Hepatocyte (in vitro differentiated cells): Measurements from ENCODE around the gene XRCC5. TPM values are rescaled to one million over a fixed set of nuclear protein-coding genes. Genes with fewer than 3 reads are reported as not detected.

ENCODE experiments used
- DNase-seq: peaks from one replicate; pipeline ENCODE4 v3.0.0-alpha.2; 2016; ENCODE audit warnings: low spot score
- H2AFZ ChIP-seq: fragments of 200-600 bp; sonication (generic); 2 replicates; pipeline ENCODE4 v1.6.0; 2016; ENCODE audit warnings: antibody characterized with exemption, mild to moderate bottlenecking
- H3K27ac ChIP-seq: fragments of 200-600 bp; sonication (generic); 2 replicates; pipeline ENCODE4 v1.5.1; 2016; ENCODE audit warnings: mild to moderate bottlenecking
- H3K27me3 ChIP-seq: fragments of 200-600 bp; sonication (generic); 2 replicates; pipeline ENCODE4 v1.6.1; 2016
- H3K36me3 ChIP-seq: fragments of 200-600 bp; sonication (generic); replicated peaks from 2 replicates; pipeline ENCODE4 v1.5.1; 2016; ENCODE audit warnings: low read depth; ENCODE audit not compliant: insufficient read depth
- H3K4me1 ChIP-seq: fragments of 200-600 bp; sonication (generic); 2 replicates; pipeline ENCODE4 v1.5.1; 2016; ENCODE audit warnings: mild to moderate bottlenecking, moderate library complexity; ENCODE audit not compliant: insufficient read depth
- H3K4me2 ChIP-seq: fragments of 200-600 bp; sonication (generic); 2 replicates; pipeline ENCODE4 v1.6.0; 2016
- H3K4me3 ChIP-seq: fragments of 200-600 bp; sonication (generic); 2 replicates; pipeline ENCODE4 v1.5.1; 2016; ENCODE audit warnings: mild to moderate bottlenecking
- H3K79me2 ChIP-seq: fragments of 200-600 bp; sonication (generic); 2 replicates; pipeline ENCODE4 v1.6.0; 2017; ENCODE audit warnings: mild to moderate bottlenecking
- H3K9me2 ChIP-seq: fragments of 200-600 bp; sonication (generic); replicated peaks from 2 replicates; pipeline ENCODE4 v1.6.0; 2017; ENCODE audit warnings: mild to moderate bottlenecking; ENCODE audit not compliant: insufficient read depth
- H3K9me3 ChIP-seq: fragments of 200-600 bp; sonication (generic); 2 replicates; pipeline ENCODE4 v1.5.1; 2016; ENCODE audit warnings: low read depth, mild to moderate bottlenecking
- H4K20me1 ChIP-seq: fragments of 200-600 bp; sonication (generic); 2 replicates; pipeline ENCODE4 v1.6.0; 2016; ENCODE audit warnings: mild to moderate bottlenecking; ENCODE audit not compliant: insufficient read depth, poor library complexity, severe bottlenecking
- EZH2 ChIP-seq: fragments of 200-600 bp; sonication (generic); IDR thresholded peaks from 2 replicates; pipeline ENCODE4 v1.6.1; 2016; ENCODE audit warnings: antibody characterized with exemption, mild to moderate bottlenecking, borderline replicate concordance
- EZH2phosphoT487 ChIP-seq: fragments of 200-600 bp; sonication (generic); IDR thresholded peaks from one replicate; pipeline ENCODE4 v1.6.1; 2018; ENCODE audit warnings: antibody characterized with exemption, mild to moderate bottlenecking, low read depth, moderate library complexity; ENCODE audit not compliant: unreplicated experiment, severe bottlenecking
- WGBS: methylation state at CpG from one replicate; pipeline ENCODE4 v1.1.6; 2016; ENCODE audit warnings: low lambda C conversion rate; ENCODE audit errors: missing lambda C conversion rate; 5-methylcytosine and 5-hydroxymethylcytosine counted together
- polyA plus RNA-seq: library from polyadenylated mRNA; unstranded; fragments of >200 nt; fragmentation: Nextera tagmentation; extraction: Ambion mirVana; gene quantifications from 2 replicates; pipeline ENCODE4 v1.2.1, GENCODE V29; 2016
- total RNA-seq: library from RNA; depleted of rRNA; stranded (reverse); fragments of >200 nt; gene quantifications from 2 replicates; pipeline ENCODE4 v1.2.3, GENCODE V29; 2014
- TF ChIP-seq, protein P1 (sequence below): fragments of 200-600 bp; sonication (generic); IDR thresholded peaks from 2 replicates; pipeline ENCODE4 v1.5.1; 2016; ENCODE audit warnings: antibody characterized with exemption, mild to moderate bottlenecking; ENCODE audit not compliant: poor library complexity

Gene XRCC5
- total and polyA plus RNA-seq, 2 experiments from 2014 or later = 181 to 208 TPM

DNA sequence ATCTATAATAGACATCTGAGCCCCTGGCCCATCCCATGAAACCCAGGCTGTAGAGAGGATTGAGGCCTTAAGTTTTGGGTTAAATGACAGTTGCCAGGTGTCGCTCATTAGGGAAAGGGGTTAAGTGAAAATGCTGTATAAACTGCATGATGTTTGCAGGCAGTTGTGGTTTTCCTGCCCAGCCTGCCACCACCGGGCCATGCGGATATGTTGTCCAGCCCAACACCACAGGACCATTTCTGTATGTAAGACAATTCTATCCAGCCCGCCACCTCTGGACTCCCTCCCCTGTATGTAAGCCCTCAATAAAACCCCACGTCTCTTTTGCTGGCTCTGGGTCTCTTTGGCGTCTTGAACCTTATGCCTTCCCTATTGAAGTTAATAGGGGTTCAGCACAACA is 110.7 kb downstream of the XRCC5 start:
- Histone ChIP-seq H2AFZ (no peak overlapping the region), H3K9me3 (no peaks in the 10 kb centered on the region), H3K4me2 (no peak overlapping the region), H3K4me3 (no peak overlapping the region), H3K27ac (no peak overlapping the region), H3K9me2 (no peaks in the 10 kb centered on the region), H3K36me3 (no peaks in the 10 kb centered on the region), H3K4me1 (peaks cover 14% of the 10 kb centered on the region), H4K20me1 (no peaks in the 10 kb centered on the region), H3K79me2 (no peaks in the 10 kb centered on the region), H3K27me3 (no peaks in the 10 kb centered on the region)
- TF ChIP-seq, protein P1, sequence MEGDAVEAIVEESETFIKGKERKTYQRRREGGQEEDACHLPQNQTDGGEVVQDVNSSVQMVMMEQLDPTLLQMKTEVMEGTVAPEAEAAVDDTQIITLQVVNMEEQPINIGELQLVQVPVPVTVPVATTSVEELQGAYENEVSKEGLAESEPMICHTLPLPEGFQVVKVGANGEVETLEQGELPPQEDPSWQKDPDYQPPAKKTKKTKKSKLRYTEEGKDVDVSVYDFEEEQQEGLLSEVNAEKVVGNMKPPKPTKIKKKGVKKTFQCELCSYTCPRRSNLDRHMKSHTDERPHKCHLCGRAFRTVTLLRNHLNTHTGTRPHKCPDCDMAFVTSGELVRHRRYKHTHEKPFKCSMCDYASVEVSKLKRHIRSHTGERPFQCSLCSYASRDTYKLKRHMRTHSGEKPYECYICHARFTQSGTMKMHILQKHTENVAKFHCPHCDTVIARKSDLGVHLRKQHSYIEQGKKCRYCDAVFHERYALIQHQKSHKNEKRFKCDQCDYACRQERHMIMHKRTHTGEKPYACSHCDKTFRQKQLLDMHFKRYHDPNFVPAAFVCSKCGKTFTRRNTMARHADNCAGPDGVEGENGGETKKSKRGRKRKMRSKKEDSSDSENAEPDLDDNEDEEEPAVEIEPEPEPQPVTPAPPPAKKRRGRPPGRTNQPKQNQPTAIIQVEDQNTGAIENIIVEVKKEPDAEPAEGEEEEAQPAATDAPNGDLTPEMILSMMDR = no peak
- no peak for TF ChIP-seq EZH2phosphoT487
- no peak for TF ChIP-seq EZH2
- WGBS = 93% methylated on average over 6 of the region's 6 CpGs
- DNase-seq = no peak

DNA sequence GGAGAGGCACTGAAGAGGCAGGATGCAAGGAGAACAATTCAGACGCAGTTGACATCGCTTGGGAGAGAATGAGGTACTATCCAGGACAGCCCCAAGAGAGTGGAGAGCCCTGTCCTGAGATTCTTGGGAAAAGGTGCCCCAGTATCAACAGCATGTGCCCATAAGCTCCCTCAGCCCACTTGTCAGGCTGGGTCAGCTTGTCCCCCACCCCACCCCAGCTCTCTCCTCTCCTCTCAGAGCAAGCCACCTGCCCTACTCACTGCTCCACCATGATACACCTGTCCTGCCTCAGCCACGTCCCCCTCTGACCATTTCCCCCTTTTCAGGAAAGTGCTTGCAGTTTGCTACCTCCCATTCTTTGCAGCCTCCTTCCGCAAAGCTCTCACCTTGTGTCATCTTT is 111.8 kb downstream of the XRCC5 start:
- Histone ChIP-seq H3K79me2 (no peaks in the 10 kb centered on the region), H3K9me3 (no peaks in the 10 kb centered on the region), H3K27me3 (no peaks in the 10 kb centered on the region), H4K20me1 (no peaks in the 10 kb centered on the region), H3K27ac (no peak overlapping the region), H2AFZ (no peak overlapping the region), H3K4me1 (peaks cover 5% of the 10 kb centered on the region), H3K9me2 (no peaks in the 10 kb centered on the region), H3K36me3 (no peaks in the 10 kb centered on the region), H3K4me2 (no peak overlapping the region), H3K4me3 (no peak overlapping the region)
- WGBS = 100% methylated on average over 4 of the region's 4 CpGs
- DNase-seq = no peak
- no peak for TF ChIP-seq EZH2phosphoT487
- TF ChIP-seq, protein P1 = no peak
- TF ChIP-seq EZH2 = no peak

DNA sequence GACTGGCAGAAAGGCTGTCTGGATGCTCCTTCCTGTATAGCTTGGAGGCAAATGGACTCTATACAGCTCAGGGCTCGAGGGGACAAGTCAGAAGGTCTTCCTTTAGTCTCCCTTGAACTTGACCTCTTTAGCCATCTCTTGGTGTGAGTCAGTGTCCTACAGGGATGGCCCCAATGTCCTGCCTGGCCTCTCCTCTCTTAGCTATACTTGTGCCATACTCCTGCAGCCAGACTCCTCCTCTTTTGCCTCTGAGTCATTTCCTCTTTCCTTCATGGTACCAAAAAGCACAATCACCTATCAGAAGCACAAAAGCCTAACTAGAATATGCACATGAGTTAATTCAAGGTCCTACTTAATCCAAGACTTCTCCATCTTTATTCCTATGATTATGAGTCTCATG is 112.7 kb downstream of the XRCC5 start:
- TF ChIP-seq, protein P1 = no peak
- TF ChIP-seq EZH2phosphoT487 = no peak
- no peak overlapping the region for H3K4me2 ChIP-seq
- H2AFZ ChIP-seq = no peak overlapping the region
- WGBS = 71% methylated on average over 1 of the region's 1 CpG
- H3K79me2 ChIP-seq = no peaks in the 10 kb centered on the region
- no peaks in the 10 kb centered on the region for H4K20me1 ChIP-seq
- H3K9me3 ChIP-seq = no peaks in the 10 kb centered on the region
- H3K36me3 ChIP-seq = no peaks in the 10 kb centered on the region
- no peak overlapping the region for H3K4me3 ChIP-seq
- no peak overlapping the region for H3K27ac ChIP-seq
- DNase-seq = no peak
- peaks cover 5% of the 10 kb centered on the region for H3K4me1 ChIP-seq
- no peaks in the 10 kb centered on the region for H3K9me2 ChIP-seq
- H3K27me3 ChIP-seq = no peaks in the 10 kb centered on the region
